ENCODE data around the gene ARMC3.

- no peak for TF ChIP-seq CTCF (IDR thresholded peaks at IDR 0.05)
- TF ChIP-seq POLR2A (IDR thresholded peaks at IDR 0.05) = no peak
Measured at GRCh38 chr10:22998091-22998490, 70.2 kb downstream of the ARMC3 start.

Data from ovary (tissue), 3 donors.